ACC112 (cell line): ENCODE data around the gene CLN6.

Source experiments
- H2AFZ ChIP-seq: fragments of 200-600 bp; sonication (generic); one replicate; pipeline ENCODE4 v1.6.0; 2017; ENCODE audit warnings: antibody characterized with exemption, low read length; ENCODE audit not compliant: unreplicated experiment
- H3K27ac ChIP-seq: fragments of 200-600 bp; sonication (generic); 2 replicates; pipeline ENCODE4 v1.5.1; 2014; ENCODE audit warnings: low read depth, mild to moderate bottlenecking, antibody characterized with exemption, low read length, moderate library complexity
- H3K27me3 ChIP-seq: fragments of 200-600 bp; sonication (generic); 2 replicates; pipeline ENCODE4 v1.6.1; 2014; ENCODE audit warnings: mild to moderate bottlenecking, antibody characterized with exemption, low read length, moderate library complexity, mixed read lengths; ENCODE audit not compliant: insufficient read depth
- H3K36me3 ChIP-seq: fragments of 200-600 bp; sonication (generic); 2 replicates; pipeline ENCODE4 v1.6.1; 2016; ENCODE audit warnings: mild to moderate bottlenecking, antibody characterized with exemption, low read length, moderate library complexity, mixed read lengths; ENCODE audit not compliant: insufficient read depth
- H3K4me1 ChIP-seq: fragments of 200-600 bp; sonication (generic); one replicate; pipeline ENCODE4 v1.6.1; 2016; ENCODE audit warnings: low read length, mixed read lengths; ENCODE audit not compliant: insufficient read depth, unreplicated experiment, control insufficient read depth
- H3K4me3 ChIP-seq: fragments of 200-600 bp; sonication (generic); 2 replicates; pipeline ENCODE4 v1.5.1; 2014; ENCODE audit warnings: mild to moderate bottlenecking, low read depth, low read length
- H3K79me2 ChIP-seq: fragments of 200-600 bp; sonication (generic); one replicate; pipeline ENCODE4 v1.6.0; 2016; ENCODE audit warnings: low read length; ENCODE audit not compliant: control insufficient read depth, unreplicated experiment, insufficient read depth

Gene CLN6

DNA sequence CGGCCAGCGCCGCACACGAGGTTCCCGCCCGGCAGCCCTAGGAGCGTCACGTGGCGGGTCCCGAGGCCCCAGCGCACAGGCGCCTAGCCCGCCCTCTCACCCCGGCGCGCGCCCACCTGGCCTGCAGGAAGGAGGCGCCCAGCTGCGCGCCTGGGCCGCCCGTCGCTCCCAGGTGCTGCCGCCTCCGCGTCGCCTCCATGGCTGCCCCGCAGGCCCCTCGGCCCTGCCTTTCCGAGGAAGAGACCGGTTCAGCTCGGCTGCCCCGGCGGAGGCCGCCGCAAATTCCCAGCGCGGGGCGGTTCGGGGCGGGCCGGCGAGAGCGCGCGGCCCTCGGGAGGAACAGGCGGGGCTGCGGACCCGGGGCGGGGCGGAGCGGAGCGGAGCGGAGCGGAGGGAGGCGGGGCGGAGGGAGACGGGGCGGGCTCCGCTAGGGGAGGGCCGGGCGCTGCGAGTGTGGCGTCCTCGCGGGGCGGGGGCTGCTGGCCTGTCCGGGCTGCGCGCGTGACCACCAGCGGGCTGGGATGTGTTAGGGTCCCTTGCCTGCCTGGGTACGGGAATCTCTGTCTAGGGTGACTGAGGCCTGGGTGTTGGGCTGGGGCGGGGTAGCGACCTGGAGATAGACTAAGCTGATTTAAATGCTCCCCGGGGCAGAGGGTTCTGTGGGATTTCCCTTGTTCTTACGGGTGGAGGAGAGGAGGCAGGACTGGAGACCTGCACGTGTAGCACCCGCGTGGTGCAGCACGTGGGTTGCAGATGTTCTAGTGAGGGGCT lies at the start of gene CLN6:
Gene CLN6, minus strand, starts transcription at position 343 of the 771 bp plus-strand sequence. Its CDS starts 144 bp downstream, at position 199.
- Histone ChIP-seq H3K27ac (peak within 1 kb of the TSS; percentile 76), H2AFZ (peak within 1 kb of the TSS; percentile 98)

DNA sequence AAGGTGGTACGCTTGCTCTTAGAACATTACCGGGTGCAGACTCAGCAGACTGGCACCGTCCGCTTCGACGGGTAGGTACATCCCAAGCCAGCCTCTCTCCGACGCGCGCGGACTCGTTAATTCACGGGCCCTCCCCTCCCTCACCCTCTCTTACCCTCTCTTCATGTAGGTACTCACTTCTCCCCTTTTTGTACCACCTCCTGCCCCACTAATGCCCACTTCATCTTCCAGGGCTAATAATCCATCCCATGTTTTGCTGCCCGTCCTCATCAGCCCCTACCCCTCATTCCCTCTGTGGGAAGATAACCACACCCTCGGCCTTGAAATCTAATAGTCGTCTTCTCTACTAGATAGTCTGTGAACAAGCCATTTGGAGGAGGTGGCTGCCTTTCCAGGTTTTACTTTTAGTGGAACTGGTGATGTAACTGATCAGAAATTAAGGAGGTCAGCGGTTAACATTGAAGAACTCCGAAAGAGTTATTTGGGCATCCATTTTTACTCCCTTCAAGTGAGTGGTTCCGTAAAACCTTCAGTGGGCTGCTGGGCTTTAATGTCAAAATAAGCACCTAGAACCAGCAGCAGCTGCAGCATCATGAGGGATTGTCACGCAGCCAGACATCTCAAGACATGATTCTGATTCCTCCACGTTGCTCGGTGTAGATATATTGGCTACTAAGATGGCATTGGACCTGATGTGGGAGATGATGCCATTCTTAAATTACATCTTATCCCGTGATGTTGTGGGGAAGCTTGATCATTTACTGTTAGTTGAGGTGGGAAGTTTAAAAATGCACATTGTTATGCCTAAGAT lies 49.3 kb upstream of the CLN6 start:
- Histone ChIP-seq H3K27ac (peak overlapping the region; percentile 96), H3K4me1 (peaks cover 38% of the 10 kb centered on the region), H2AFZ (peak overlapping the region; percentile 3), H3K4me3 (peak overlapping the region; percentile 98), H3K36me3 (no peaks in the 10 kb centered on the region), H3K27me3 (no peaks in the 10 kb centered on the region), H3K79me2 (peaks cover 64% of the 10 kb centered on the region)

More for the DNA sequence above, at the start of gene CLN6:
- Histone ChIP-seq H3K79me2 (peaks cover 30% of the 10 kb centered on the region), H3K36me3 (no peaks in the 10 kb centered on the region), H3K27me3 (no peaks in the 10 kb centered on the region), H3K4me1 (peaks cover 17% of the 10 kb centered on the region), H3K4me3 (peak within 1 kb of the TSS; percentile 89)

DNA sequence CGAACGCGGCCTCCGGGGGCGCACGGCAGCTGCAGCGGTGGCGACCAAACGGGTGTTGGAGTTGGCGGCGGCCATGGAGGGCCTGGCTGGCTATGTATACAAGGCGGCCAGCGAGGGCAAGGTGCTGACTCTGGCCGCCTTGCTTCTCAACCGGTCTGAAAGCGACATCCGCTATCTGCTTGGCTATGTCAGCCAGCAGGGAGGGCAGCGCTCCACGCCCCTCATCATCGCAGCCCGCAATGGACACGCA lies 48.7 kb upstream of the CLN6 start:
- peak overlapping the region; percentile 98 for H3K4me3 ChIP-seq
- peaks cover 59% of the 10 kb centered on the region for H3K79me2 ChIP-seq
- no peaks in the 10 kb centered on the region for H3K36me3 ChIP-seq
- peak overlapping the region; percentile 67 for H2AFZ ChIP-seq
- H3K4me1 ChIP-seq: peaks cover 43% of the 10 kb centered on the region
- H3K27ac ChIP-seq: peak overlapping the region; percentile 96
- H3K27me3 ChIP-seq: no peaks in the 10 kb centered on the region

DNA sequence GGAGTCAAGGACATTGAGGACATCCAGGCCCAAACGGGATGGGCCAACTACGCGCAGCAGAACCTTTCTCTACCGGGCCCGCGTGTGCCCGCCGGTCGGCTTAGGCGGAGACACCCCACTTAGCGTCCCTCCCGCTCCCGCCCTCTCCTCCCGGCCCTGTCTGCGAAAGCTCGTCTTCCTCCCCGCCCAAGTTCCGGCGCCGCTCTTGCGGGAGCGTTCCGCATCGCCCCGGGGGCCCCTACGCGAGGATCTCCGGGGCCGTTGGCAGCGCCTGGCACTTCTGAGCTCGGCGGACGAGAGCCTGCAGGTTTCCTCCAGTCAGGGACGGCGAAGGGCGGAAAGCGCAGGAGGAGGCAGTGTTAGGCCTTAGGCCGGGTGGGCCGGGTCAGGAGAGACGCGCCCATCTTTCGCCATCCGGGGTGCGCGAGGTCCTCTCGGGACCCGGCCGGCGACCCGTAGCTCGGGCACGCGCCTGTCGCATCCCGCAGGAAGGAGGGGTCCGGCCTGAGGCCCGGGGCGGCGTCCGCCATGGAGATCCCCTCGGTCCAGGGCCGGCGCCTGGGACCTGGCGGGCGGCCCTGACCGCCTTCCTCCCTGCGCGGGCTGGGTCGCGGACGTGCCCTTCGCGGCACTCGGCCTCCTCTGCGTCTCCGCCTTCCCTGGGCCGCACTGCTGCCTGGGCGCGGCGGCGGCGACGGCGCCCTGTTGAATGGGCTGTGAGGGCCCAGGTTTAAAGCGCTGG lies 48.2 kb upstream of the CLN6 start, which contains the start of gene FEM1B:
Gene FEM1B, plus strand, starts transcription at position 143 of the 742 bp plus-strand sequence. CDS start 673 bp downstream, outside the sequence.
- Histone ChIP-seq H3K4me3 (peak within 1 kb of the TSS; percentile 98), H3K36me3 (no peaks in the 10 kb centered on the region), H3K27ac (peak within 1 kb of the TSS; percentile 96), H3K4me1 (peaks cover 48% of the 10 kb centered on the region), H3K27me3 (no peaks in the 10 kb centered on the region), H2AFZ (peak within 1 kb of the TSS; percentile 83), H3K79me2 (peaks cover 54% of the 10 kb centered on the region)

DNA sequence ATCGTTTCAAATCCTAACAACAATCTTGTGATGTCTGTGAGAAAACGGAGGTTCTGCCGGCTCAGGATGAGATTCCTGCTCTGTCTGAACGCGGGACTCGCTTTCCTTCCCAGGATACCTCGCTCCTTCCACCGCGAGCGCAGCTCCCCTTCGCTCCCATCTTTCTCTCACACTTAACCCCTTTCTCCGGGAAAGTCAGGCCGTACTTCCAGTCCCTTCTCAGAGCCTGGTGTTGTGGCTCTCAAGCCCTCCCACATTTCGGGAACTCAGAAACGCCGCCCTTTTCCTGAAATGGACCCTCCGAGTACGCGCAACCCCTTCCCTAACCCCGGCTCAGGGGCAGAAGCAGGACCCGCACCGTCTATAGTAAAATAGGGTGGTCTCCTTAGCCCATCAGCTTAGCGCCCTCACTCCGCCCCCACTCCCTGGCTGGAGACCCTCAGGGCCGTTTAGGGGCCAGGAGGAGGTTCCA lies 47.6 kb upstream of the CLN6 start:
- H3K79me2 ChIP-seq: peaks cover 48% of the 10 kb centered on the region
- H3K4me1 ChIP-seq: peaks cover 52% of the 10 kb centered on the region
- peak overlapping the region; percentile 96 for H3K27ac ChIP-seq
- H3K27me3 ChIP-seq: no peaks in the 10 kb centered on the region
- peak overlapping the region; percentile 98 for H3K4me3 ChIP-seq
- no peaks in the 10 kb centered on the region for H3K36me3 ChIP-seq
- H2AFZ ChIP-seq: peak overlapping the region; percentile 83

DNA sequence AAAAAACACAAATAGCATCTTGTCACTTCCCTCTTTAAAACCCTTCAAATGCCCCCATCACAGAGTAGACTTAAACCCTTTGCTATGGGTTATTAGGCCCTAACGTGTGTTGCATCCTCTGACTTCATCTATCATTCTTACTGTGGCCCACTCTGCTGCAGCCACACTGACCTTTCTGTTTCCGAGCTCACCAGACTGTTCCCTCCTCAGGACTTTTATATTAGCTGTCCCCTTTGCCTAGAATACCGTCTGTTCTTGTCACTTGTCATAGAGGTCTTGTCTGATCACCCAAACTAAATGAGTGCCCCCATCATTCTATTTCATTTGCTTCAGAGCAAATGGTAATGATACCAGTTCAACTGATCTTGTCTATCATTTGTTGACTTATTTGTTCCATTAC lies 47.1 kb upstream of the CLN6 start:
- Histone ChIP-seq H3K79me2 (peaks cover 43% of the 10 kb centered on the region), H3K4me3 (peak overlapping the region; percentile 98), H3K27me3 (no peaks in the 10 kb centered on the region), H3K27ac (peak overlapping the region; percentile 96), H3K4me1 (peaks cover 52% of the 10 kb centered on the region), H3K36me3 (no peaks in the 10 kb centered on the region), H2AFZ (peak overlapping the region; percentile 83)

DNA sequence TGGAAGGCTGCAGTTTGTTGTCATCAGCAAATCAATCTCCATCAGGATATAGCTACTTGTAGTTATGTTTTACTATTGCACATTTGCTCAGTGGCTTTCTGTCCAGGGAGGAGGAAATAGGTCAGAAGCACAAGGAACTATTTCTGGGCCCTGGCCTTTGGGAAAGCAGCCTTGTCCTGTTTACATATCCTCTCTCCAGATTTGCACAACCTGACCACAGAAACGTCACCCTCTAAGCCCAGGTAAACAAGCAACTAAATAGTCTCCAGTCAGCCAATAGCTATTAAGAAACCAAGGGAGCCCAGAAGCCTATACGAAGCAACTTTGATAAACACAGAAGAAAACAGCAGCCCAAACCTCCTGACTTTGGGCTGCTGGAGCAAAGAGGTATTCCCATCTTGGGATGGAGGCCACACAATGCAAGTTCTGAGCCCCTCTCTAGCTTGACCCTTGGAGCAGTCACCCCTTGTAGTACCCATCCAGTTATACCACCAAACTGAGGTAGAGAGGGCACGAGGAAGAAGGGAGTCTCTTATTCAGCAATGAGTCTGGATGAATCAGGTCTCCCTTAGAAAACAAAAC lies 45.7 kb upstream of the CLN6 start:
- Histone ChIP-seq H3K4me3 (no peak overlapping the region), H3K36me3 (no peaks in the 10 kb centered on the region), H2AFZ (no peak overlapping the region), H3K4me1 (peaks cover 49% of the 10 kb centered on the region), H3K79me2 (peaks cover 29% of the 10 kb centered on the region), H3K27ac (no peak overlapping the region), H3K27me3 (no peaks in the 10 kb centered on the region)

DNA sequence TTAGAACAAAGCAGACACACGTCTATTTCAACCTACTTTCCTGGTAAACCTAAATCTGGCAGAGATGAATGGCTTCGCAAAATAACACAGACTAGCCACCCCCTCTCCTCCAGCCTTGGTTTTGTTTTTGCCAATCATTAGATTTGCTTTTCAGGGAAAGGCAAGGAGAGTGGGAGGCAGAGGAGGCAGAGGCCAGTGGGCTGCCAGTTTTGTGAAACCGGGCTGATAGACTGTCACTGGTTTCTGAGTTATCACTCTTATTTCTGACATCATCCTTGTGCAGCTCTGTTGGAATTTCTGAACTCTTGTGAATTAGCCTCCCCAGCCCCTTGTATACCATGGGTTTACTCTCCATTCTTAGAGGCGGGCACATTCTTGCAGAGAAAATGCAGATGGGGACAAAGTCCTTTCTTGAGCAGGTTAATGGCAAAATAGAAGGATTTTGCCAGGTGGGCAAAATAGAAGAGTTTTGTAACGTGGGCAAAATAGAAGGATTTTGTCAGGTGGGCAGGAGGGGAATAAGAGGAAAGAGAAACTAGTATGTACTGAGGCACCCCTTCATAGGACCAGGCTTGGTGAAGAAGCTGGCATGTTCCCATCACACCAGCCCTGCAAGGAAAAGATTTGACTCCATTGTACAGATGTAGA lies 44.8 kb upstream of the CLN6 start:
- Histone ChIP-seq H3K27me3 (no peaks in the 10 kb centered on the region), H2AFZ (no peak overlapping the region), H3K27ac (no peak overlapping the region), H3K36me3 (no peaks in the 10 kb centered on the region), H3K79me2 (peaks cover 20% of the 10 kb centered on the region), H3K4me3 (no peak overlapping the region), H3K4me1 (peaks cover 44% of the 10 kb centered on the region)

DNA sequence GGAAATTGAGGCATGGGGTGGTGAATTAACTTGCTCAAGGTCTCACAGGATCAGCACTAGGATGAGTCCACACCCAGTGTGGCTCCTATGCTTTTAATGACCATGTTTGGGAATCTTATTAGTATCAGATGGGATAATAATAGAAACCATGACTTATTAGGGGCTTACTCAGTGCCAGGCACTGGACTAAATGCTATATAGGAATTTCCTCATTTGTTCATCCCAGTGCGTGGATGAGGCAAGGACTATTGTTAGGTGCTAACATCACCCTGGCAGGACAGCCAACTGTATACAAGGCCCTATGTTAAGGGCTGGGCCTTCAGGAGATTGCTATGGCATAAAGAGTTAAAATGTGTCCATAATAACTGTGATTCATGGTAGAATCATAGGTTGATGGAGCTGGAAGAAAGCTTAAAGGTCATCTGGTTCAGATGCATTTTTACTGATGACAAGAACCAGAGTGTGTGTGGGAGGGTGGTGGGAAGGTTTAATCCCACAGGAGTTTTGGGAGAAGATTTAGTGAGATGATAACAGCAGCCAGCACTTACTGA lies 43.3 kb upstream of the CLN6 start:
- no peaks in the 10 kb centered on the region for H3K27me3 ChIP-seq
- peak overlapping the region; percentile 98 for H3K27ac ChIP-seq
- peaks cover 6% of the 10 kb centered on the region for H3K79me2 ChIP-seq
- peak overlapping the region; percentile 86 for H2AFZ ChIP-seq
- no peaks in the 10 kb centered on the region for H3K36me3 ChIP-seq
- peaks cover 44% of the 10 kb centered on the region for H3K4me1 ChIP-seq
- H3K4me3 ChIP-seq: peak overlapping the region; percentile 52; the same call in 1 of the 2 replicates
